ENCODE measurements around the gene SRGAP1.

The SRGAP1 gene

GRCh38 chr12:63844391-63845341 is at the start of gene SRGAP1:
SRGAP1 (plus strand) TSS chr12:63844700; CDS start chr12:63844817, 117 bp downstream.
- in situ Hi-C loops (cut with MboI; ENCODE audit: low pct_unique_long_range_greater_than_20kb, low sequenced_read_pairs) = loop anchor here (10.0 to 25.0 kb wide), 3 partner anchors 980 to 1407 kb away; no protein-coding TSS in a partner anchor
- DNase-seq = peak; percentile 73

GRCh38 chr12:63795032-63795687 is 49.3 kb upstream of the SRGAP1 start:
- in situ Hi-C loops (cut with MboI; ENCODE audit: low pct_unique_long_range_greater_than_20kb, low sequenced_read_pairs) = no loop called here
- DNase-seq = no peak

- in situ Hi-C loops (cut with MboI; ENCODE audit: low pct_unique_long_range_greater_than_20kb, low sequenced_read_pairs) = no loop called here
- DNase-seq = no peak
These were observed 48.6 kb upstream of the SRGAP1 start for GRCh38 chr12:63795944-63796343.

- peak; percentile 61 for DNase-seq
These were observed 42.4 kb upstream of the SRGAP1 start for GRCh38 chr12:63802012-63802608.

GRCh38 chr12:63804746-63805145 is 39.8 kb upstream of the SRGAP1 start:
- in situ Hi-C loops (cut with MboI; ENCODE audit: low pct_unique_long_range_greater_than_20kb, low sequenced_read_pairs) = no loop called here
- DNase-seq = no peak

More at GRCh38 chr12:63802012-63802608, 42.4 kb upstream of the SRGAP1 start:
- in situ Hi-C loops (cut with MboI; ENCODE audit: low pct_unique_long_range_greater_than_20kb, low sequenced_read_pairs) = no loop called here

GRCh38 chr12:63805704-63806672 is 38.5 kb upstream of the SRGAP1 start:
- in situ Hi-C loops (cut with MboI; ENCODE audit: low pct_unique_long_range_greater_than_20kb, low sequenced_read_pairs) = no loop called here
- no peak for DNase-seq

- in situ Hi-C loops (cut with MboI; ENCODE audit: low pct_unique_long_range_greater_than_20kb, low sequenced_read_pairs) = no loop called here
- DNase-seq = no peak
These were observed 35.9 kb upstream of the SRGAP1 start for GRCh38 chr12:63808631-63809030.

- in situ Hi-C loops (cut with MboI; ENCODE audit: low pct_unique_long_range_greater_than_20kb, low sequenced_read_pairs) = no loop called here
- DNase-seq = no peak
These were observed 34.9 kb upstream of the SRGAP1 start for GRCh38 chr12:63809566-63809965.

- in situ Hi-C loops (cut with MboI; ENCODE audit: low pct_unique_long_range_greater_than_20kb, low sequenced_read_pairs) = no loop called here
- DNase-seq = no peak
These were observed 33.2 kb upstream of the SRGAP1 start for GRCh38 chr12:63811334-63811733.

- in situ Hi-C loops (cut with MboI; ENCODE audit: low pct_unique_long_range_greater_than_20kb, low sequenced_read_pairs) = no loop called here
- no peak for DNase-seq
These were observed 32.7 kb upstream of the SRGAP1 start for GRCh38 chr12:63811755-63812154.

GRCh38 chr12:63814146-63814772 is 30.2 kb upstream of the SRGAP1 start:
- no peak for DNase-seq
- in situ Hi-C loops (cut with MboI; ENCODE audit: low pct_unique_long_range_greater_than_20kb, low sequenced_read_pairs) = no loop called here

GRCh38 chr12:63815482-63815852 is 29.0 kb upstream of the SRGAP1 start:
- no peak for DNase-seq
- in situ Hi-C loops (cut with MboI; ENCODE audit: low pct_unique_long_range_greater_than_20kb, low sequenced_read_pairs) = no loop called here

GRCh38 chr12:63816031-63816430 is 28.5 kb upstream of the SRGAP1 start:
- in situ Hi-C loops (cut with MboI; ENCODE audit: low pct_unique_long_range_greater_than_20kb, low sequenced_read_pairs) = no loop called here
- no peak for DNase-seq

GRCh38 chr12:63820427-63820826 is 24.1 kb upstream of the SRGAP1 start:
- DNase-seq = no peak
- in situ Hi-C loops (cut with MboI; ENCODE audit: low pct_unique_long_range_greater_than_20kb, low sequenced_read_pairs) = no loop called here

GRCh38 chr12:63821781-63822251 is 22.7 kb upstream of the SRGAP1 start:
- DNase-seq = no peak
- in situ Hi-C loops (cut with MboI; ENCODE audit: low pct_unique_long_range_greater_than_20kb, low sequenced_read_pairs) = no loop called here

- no peak for DNase-seq
- in situ Hi-C loops (cut with MboI; ENCODE audit: low pct_unique_long_range_greater_than_20kb, low sequenced_read_pairs) = no loop called here
These were observed 22.1 kb upstream of the SRGAP1 start for GRCh38 chr12:63822352-63822751.

- DNase-seq = no peak
- in situ Hi-C loops (cut with MboI; ENCODE audit: low pct_unique_long_range_greater_than_20kb, low sequenced_read_pairs) = no loop called here
These were observed 21.5 kb upstream of the SRGAP1 start for GRCh38 chr12:63823040-63823439.

- DNase-seq = peak; percentile 60
- in situ Hi-C loops (cut with MboI; ENCODE audit: low pct_unique_long_range_greater_than_20kb, low sequenced_read_pairs) = loop anchor here (25.0 kb wide), 2 partner anchors 1239 to 1389 kb away; no protein-coding TSS in a partner anchor
These were observed 18.4 kb upstream of the SRGAP1 start for GRCh38 chr12:63826006-63826585.
